Occipital lobe (tissue), 2 donors: Measurements from ENCODE around the gene CDCA4. TPM values are rescaled to one million over a fixed set of nuclear protein-coding genes. Genes with fewer than 3 reads are reported as not detected.
"Not testable (repeated sequence)": the region's sequence is repeated elsewhere in the genome, so short reads cannot be mapped to it uniquely, and the experiment has no call there.

Source experiments
- DNase-seq: peaks from one replicate; lab custom pipeline; 2025; lab: John Stamatoyannopoulos, UW
- total RNA-seq: library from RNA; depleted of rRNA; stranded (reverse); fragments of >200 nt; gene quantifications from one replicate; pipeline ENCODE4 v1.2.3, GENCODE V29; 2014

The CDCA4 gene
- total RNA-seq, 1 donor from 2014 or later = 11.1 TPM

GRCh38 chr14:105058521-105059034 is 37.7 kb upstream of the CDCA4 start:
- no peak for DNase-seq

- no peak for DNase-seq
Measured at GRCh38 chr14:105056303-105056831, 35.5 kb upstream of the CDCA4 start.

- DNase-seq = no peak
Measured at GRCh38 chr14:105055736-105056302, 34.9 kb upstream of the CDCA4 start.

DNA sequence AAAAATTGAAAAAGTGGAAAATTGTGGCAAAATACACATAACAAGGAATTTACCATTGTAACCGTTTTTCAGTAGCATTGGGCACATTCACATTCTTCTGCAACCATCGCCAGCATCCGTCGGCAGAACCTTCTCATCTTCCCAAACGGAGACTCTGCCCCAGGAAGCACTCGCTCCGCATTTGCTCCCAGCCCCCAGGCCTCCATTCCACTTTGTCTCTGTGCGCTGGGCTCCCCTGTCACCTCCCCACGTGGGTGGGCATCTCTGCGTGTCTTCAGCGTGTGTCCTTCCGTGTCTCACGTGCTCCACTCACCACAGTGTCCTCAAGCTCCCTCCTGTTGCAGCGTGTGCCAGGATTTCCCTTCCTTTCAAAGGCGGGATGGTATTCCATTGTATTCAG is 34.5 kb upstream of the CDCA4 start:
- DNase-seq = no peak

DNA sequence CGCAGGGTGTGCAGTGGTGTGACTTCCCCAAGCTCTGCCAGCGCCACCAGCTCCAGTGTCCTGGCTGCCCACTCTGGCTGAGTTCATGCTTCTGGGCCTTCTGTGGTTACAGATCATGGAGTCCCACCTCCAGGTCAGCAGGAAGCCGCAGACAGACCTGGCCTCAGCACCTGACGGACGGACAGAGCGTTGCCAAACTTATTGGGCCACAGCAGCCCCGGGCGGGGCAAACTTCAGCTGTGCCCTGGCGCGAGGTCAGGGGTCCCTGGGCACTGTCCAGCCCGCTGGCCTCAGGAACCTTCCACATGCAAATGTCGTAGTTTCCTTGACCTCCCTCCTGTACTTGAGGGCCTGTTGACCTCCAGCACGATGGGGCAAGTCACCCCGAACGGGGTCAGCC is 33.1 kb upstream of the CDCA4 start:
- no peak for DNase-seq

- DNase-seq = no peak
Measured at GRCh38 chr14:105053421-105053820, 32.5 kb upstream of the CDCA4 start.

DNA sequence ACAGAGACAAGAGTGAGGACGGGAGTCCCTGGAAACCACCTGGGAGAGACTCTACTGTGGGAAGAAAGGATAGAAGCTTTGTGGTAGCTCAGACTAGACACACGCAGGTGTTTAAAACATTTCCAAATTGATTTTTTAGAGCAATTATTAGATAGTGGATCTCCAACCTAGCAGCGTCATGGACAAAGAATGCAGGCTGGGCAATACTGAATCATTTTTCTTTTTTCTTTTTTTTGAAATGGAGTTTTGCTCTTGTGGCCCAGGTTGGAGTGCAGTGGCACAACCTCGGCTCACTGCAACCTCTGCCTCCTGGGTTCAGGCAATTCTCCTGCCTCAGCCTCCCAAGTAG is 31.2 kb upstream of the CDCA4 start:
- no peak for DNase-seq

GRCh38 chr14:105051182-105052109 is 30.6 kb upstream of the CDCA4 start:
- no peak for DNase-seq

- DNase-seq = no peak
Measured at GRCh38 chr14:105050551-105050897, 29.6 kb upstream of the CDCA4 start.

- no peak for DNase-seq
Measured at GRCh38 chr14:105049753-105050550, 29.1 kb upstream of the CDCA4 start.

DNA sequence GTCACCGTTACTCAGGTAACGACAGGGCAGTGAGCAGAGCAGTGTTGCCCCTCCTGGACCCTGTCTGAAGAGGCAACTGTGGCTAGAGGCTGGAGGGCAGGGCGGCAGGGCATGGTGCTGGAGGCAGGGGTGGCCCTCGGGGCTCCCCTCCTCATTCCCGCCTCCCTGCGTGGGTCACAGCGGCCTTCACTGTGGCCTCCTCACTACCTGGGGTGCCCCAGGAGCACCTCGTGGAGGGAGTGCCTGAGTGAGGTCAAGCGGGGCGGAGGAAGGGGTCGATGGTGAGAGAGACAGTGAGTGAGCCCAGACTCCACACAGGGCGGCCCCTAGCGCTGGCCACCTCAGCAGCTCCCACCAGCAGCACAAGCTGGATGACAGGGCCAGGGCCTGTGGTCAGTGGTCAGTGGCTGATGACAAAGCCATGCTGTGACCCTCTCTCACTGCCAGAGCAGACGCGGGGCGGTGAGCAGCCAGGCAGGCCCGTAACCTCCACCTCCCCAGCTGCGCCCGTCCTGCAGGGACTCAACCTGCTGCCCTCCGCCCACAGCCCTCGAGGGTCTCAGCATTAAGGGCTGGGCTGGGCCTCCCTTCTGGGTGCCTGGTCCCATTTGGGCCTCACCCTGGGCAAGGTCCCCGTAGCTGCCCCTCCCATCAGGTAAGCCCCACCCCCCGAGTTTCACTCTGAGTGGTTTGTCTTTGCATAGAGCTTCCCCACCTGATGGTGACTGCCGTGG is 26.6 kb upstream of the CDCA4 start:
- DNase-seq = no peak

- no peak for DNase-seq
Measured at GRCh38 chr14:105046891-105047282, 26.0 kb upstream of the CDCA4 start.

- peak; percentile 45 for DNase-seq
Measured at GRCh38 chr14:105045710-105046326, 24.9 kb upstream of the CDCA4 start.

- no peak for DNase-seq
Measured at GRCh38 chr14:105043641-105044040, 22.8 kb upstream of the CDCA4 start.

- DNase-seq = no peak
Measured at GRCh38 chr14:105042813-105043212, 21.9 kb upstream of the CDCA4 start.

GRCh38 chr14:105041841-105042765 is 21.2 kb upstream of the CDCA4 start:
- DNase-seq = no peak

GRCh38 chr14:105039458-105040205 is 18.7 kb upstream of the CDCA4 start:
- DNase-seq = no peak

GRCh38 chr14:105035616-105036015 is 14.7 kb upstream of the CDCA4 start:
- not testable (repeated sequence) for DNase-seq
